Suprapubic skin (tissue), 4 donors: ENCODE measurements around the gene ANKRD39. TPM values are rescaled to one million over a fixed set of nuclear protein-coding genes. Genes with fewer than 3 reads are reported as not detected.

ENCODE experiments used
- DNase-seq, 2 donors: peaks; one replicate each; pipeline ENCODE4 v3.0.0-alpha.2; 2019; ENCODE audit warnings: low spot score in 2 of 2
- H3K27ac ChIP-seq: fragments of 200-600 bp; sonication (generic); one replicate; pipeline ENCODE4 v1.5.1; 2019
- H3K27me3 ChIP-seq: fragments of 200-600 bp; sonication (generic); one replicate; pipeline ENCODE4 v1.5.1; 2019
- H3K36me3 ChIP-seq: fragments of 200-600 bp; sonication (generic); one replicate; pipeline ENCODE4 v1.5.1; 2019
- H3K4me1 ChIP-seq: fragments of 200-600 bp; sonication (generic); one replicate; pipeline ENCODE4 v1.5.1; 2019
- H3K4me3 ChIP-seq: fragments of 200-600 bp; sonication (generic); one replicate; pipeline ENCODE4 v1.5.1; 2019; ENCODE audit warnings: mild to moderate bottlenecking
- H3K9me3 ChIP-seq: fragments of 200-600 bp; sonication (generic); one replicate; pipeline ENCODE4 v1.5.1; 2019
- EP300 ChIP-seq: sonication (generic); formaldehyde crosslinking; IDR thresholded peaks from one replicate; pipeline ENCODE4 v1.6.1; 2017; ENCODE audit warnings: antibody characterized with exemption
- POLR2A ChIP-seq, 2 donors: fragments of 450-650 bp; IDR thresholded peaks; one replicate each; pipeline ENCODE4 v1.6.1; 2017; ENCODE audit warnings: antibody characterized with exemption in 2 of 2, mild to moderate bottlenecking in 2 of 2, moderate library complexity in 2 of 2
- POLR2AphosphoS5 ChIP-seq, 3 donors: sonication (generic); formaldehyde crosslinking; IDR thresholded peaks; one replicate each; pipeline ENCODE4 v1.6.1; 2017; ENCODE audit warnings: antibody characterized with exemption in 3 of 3
- WGBS: methylation state at CpG from one replicate; pipeline ENCODE4 v1.1.5; 2018; 5-methylcytosine and 5-hydroxymethylcytosine counted together
- total RNA-seq, 4 donors: library from RNA; depleted of rRNA; stranded (reverse); fragments of >200 nt; gene quantifications; one replicate each; pipeline ENCODE4 v1.1.0, GENCODE V29; 2016
- TF ChIP-seq, protein P1 (sequence below), 2 donors: fragments of 200-600 bp in 1 of 2; fragments of 450-650 bp in 1 of 2; sonication (generic) in 1 of 2; IDR thresholded peaks; one replicate each; pipeline ENCODE4 v1.5.1; 2016 to 2019; ENCODE audit warnings: antibody characterized with exemption in 2 of 2, mild to moderate bottlenecking in 1 of 2, moderate library complexity in 1 of 2

Gene ANKRD39
- total RNA-seq, 4 donors from 2014 or later: 16.1 to 22.1 (median 20.6) TPM

- Histone ChIP-seq H3K27ac (no peak overlapping the region), H3K4me1 (peaks cover 44% of the 10 kb centered on the region), H3K4me3 (no peak overlapping the region), H3K36me3 (no peaks in the 10 kb centered on the region), H3K9me3 (no peaks in the 10 kb centered on the region), H3K27me3 (no peaks in the 10 kb centered on the region)
- no peak for DNase-seq
- TF ChIP-seq EP300 (no peak), POLR2A (IDR thresholded peaks at IDR 0.05) (no peak), POLR2AphosphoS5 (IDR thresholded peaks at IDR 0.05) (no peak)
- TF ChIP-seq, protein P1, sequence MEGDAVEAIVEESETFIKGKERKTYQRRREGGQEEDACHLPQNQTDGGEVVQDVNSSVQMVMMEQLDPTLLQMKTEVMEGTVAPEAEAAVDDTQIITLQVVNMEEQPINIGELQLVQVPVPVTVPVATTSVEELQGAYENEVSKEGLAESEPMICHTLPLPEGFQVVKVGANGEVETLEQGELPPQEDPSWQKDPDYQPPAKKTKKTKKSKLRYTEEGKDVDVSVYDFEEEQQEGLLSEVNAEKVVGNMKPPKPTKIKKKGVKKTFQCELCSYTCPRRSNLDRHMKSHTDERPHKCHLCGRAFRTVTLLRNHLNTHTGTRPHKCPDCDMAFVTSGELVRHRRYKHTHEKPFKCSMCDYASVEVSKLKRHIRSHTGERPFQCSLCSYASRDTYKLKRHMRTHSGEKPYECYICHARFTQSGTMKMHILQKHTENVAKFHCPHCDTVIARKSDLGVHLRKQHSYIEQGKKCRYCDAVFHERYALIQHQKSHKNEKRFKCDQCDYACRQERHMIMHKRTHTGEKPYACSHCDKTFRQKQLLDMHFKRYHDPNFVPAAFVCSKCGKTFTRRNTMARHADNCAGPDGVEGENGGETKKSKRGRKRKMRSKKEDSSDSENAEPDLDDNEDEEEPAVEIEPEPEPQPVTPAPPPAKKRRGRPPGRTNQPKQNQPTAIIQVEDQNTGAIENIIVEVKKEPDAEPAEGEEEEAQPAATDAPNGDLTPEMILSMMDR (IDR thresholded peaks at IDR 0.05): no peak
- 82% methylated on average over 3 of the region's 4 CpGs for WGBS
Observed at GRCh38 chr2:96899413-96899741, 41.6 kb upstream of the ANKRD39 start.

- Histone ChIP-seq H3K9me3 (no peaks in the 10 kb centered on the region), H3K36me3 (no peaks in the 10 kb centered on the region), H3K4me1 (peaks cover 49% of the 10 kb centered on the region), H3K27ac (peak overlapping the region; percentile 45), H3K4me3 (no peak overlapping the region), H3K27me3 (no peaks in the 10 kb centered on the region)
- 68% methylated on average over 11 of the region's 11 CpGs for WGBS
- DNase-seq: no peak
- no peak for TF ChIP-seq POLR2A (IDR thresholded peaks at IDR 0.05)
- TF ChIP-seq, protein P1 (IDR thresholded peaks at IDR 0.05): no peak
- no peak for TF ChIP-seq POLR2AphosphoS5 (IDR thresholded peaks at IDR 0.05)
- no peak for TF ChIP-seq EP300
Observed at GRCh38 chr2:96898641-96899412, 41.0 kb upstream of the ANKRD39 start.

GRCh38 chr2:96898135-96898505, 40.3 kb upstream of the ANKRD39 start:
- peaks cover 55% of the 10 kb centered on the region for H3K4me1 ChIP-seq
- no peaks in the 10 kb centered on the region for H3K36me3 ChIP-seq
- H3K27ac ChIP-seq: peak overlapping the region; percentile 45
- H3K4me3 ChIP-seq: no peak overlapping the region
- no peak for TF ChIP-seq EP300
- TF ChIP-seq POLR2A (IDR thresholded peaks at IDR 0.05): no peak
- TF ChIP-seq POLR2AphosphoS5 (IDR thresholded peaks at IDR 0.05): no peak
- TF ChIP-seq, protein P1 (IDR thresholded peaks at IDR 0.05): no peak
- H3K9me3 ChIP-seq: no peaks in the 10 kb centered on the region
- H3K27me3 ChIP-seq: no peaks in the 10 kb centered on the region
- WGBS: 86% methylated on average over 4 of the region's 8 CpGs
- DNase-seq: no peak

- TF ChIP-seq POLR2A (IDR thresholded peaks at IDR 0.05): no peak
- no peak for TF ChIP-seq EP300
- no peak for TF ChIP-seq POLR2AphosphoS5 (IDR thresholded peaks at IDR 0.05)
- TF ChIP-seq, protein P1 (IDR thresholded peaks at IDR 0.05): no peak
- Histone ChIP-seq H3K4me3 (no peak overlapping the region), H3K27me3 (no peaks in the 10 kb centered on the region), H3K27ac (peak overlapping the region; percentile 45), H3K36me3 (no peaks in the 10 kb centered on the region), H3K4me1 (peaks cover 61% of the 10 kb centered on the region), H3K9me3 (no peaks in the 10 kb centered on the region)
- no peak for DNase-seq
- 67% methylated on average over 11 of the region's 11 CpGs for WGBS
Observed at GRCh38 chr2:96897491-96898134, 39.8 kb upstream of the ANKRD39 start.
